H1 (cell line): ENCODE data around the gene CCL5.

ENCODE experiments used
- CBX8 ChIP-seq: fragments of 300-800, 300-1000 bp; sonication (generic); IDR thresholded peaks from 2 replicates; pipeline ENCODE4 v1.7.1; 2016; ENCODE audit warnings: low read depth, low read length, borderline replicate concordance
- CEBPB ChIP-seq: IDR thresholded peaks from 2 replicates; pipeline ENCODE4 v1.6.1; 2012; ENCODE audit warnings: low read depth, low read length
- EP300 ChIP-seq, 2 experiments: IDR thresholded peaks; 1 replicate in 1 of 2; 2 replicates in 1 of 2; pipeline ENCODE4 v1.6.1; 2011 to 2012; ENCODE audit warnings: low read depth in 2 of 2, low read length in 2 of 2, mild to moderate bottlenecking in 2 of 2, borderline replicate concordance in 1 of 2, inconsistent platforms in 1 of 2, moderate library complexity in 1 of 2
- EZH2 ChIP-seq: fragments of 200-600 bp; sonication (generic); IDR thresholded peaks from 2 replicates; pipeline ENCODE4 v1.7.1; 2012; ENCODE audit warnings: low read depth, mild to moderate bottlenecking, moderate library complexity, low read length, inconsistent platforms; ENCODE audit not compliant: severe bottlenecking
- FOSL1 ChIP-seq: IDR thresholded peaks from 2 replicates; pipeline ENCODE4 v1.6.1; 2011; ENCODE audit warnings: mild to moderate bottlenecking, low read depth, low read length, moderate library complexity; ENCODE audit not compliant: insufficient read depth
- MAX ChIP-seq: IDR thresholded peaks from 2 replicates; pipeline ENCODE4 v1.6.1; 2012; ENCODE audit warnings: inconsistent platforms
- POLR2A ChIP-seq, 2 experiments: IDR thresholded peaks; 1 replicate in 1 of 2; 2 replicates in 1 of 2; pipeline ENCODE4 v1.6.1; 2011; ENCODE audit warnings: low read depth in 2 of 2, low read length in 2 of 2, mild to moderate bottlenecking in 2 of 2; ENCODE audit errors: control extremely low read depth in 1 of 2
- POLR2AphosphoS5 ChIP-seq: IDR thresholded peaks from 2 replicates; pipeline ENCODE4 v1.6.1; 2011; ENCODE audit warnings: low read depth, low read length
- RAD21 ChIP-seq, 2 experiments: IDR thresholded peaks in 1 of 2; conservative IDR thresholded peaks in 1 of 2; 2 replicates each; pipeline ENCODE4 v1.6.1; 2011; ENCODE audit warnings: low read depth in 2 of 2, low read length in 2 of 2, improper control_type of control experiment in 1 of 2, inconsistent platforms in 1 of 2, mild to moderate bottlenecking in 1 of 2, moderate library complexity in 1 of 2
- SUZ12 ChIP-seq: fragments of 200-600 bp; sonication (generic); IDR thresholded peaks from 2 replicates; pipeline ENCODE4 v1.6.1; 2012; ENCODE audit warnings: mild to moderate bottlenecking, inconsistent platforms, low read length, moderate library complexity, mixed read lengths
- TAF1 ChIP-seq: IDR thresholded peaks from 2 replicates; pipeline ENCODE4 v1.6.1; 2011; ENCODE audit warnings: mild to moderate bottlenecking, low read depth, low read length
- TF ChIP-seq, protein P1 (sequence below), 3 experiments: IDR thresholded peaks; 1 replicate in 2 of 3; 2 replicates in 1 of 3; pipeline versions ENCODE4 v1.5.1 to v1.6.1; 2011; ENCODE audit warnings: low read length in 3 of 3, mild to moderate bottlenecking in 3 of 3, inconsistent platforms in 2 of 3, low read depth in 1 of 3, moderate library complexity in 1 of 3; ENCODE audit not compliant: insufficient read depth in 1 of 3; ENCODE audit errors: control extremely low read depth in 1 of 3

GRCh38 chr17:35856603-35857002 is 23.6 kb downstream of the CCL5 start:
- TF ChIP-seq CEBPB (no peak), POLR2A (IDR thresholded peaks at IDR 0.05; ENCODE audit: control extremely low read depth in 1 of 2, low read depth in 2 of 2, low read length in 2 of 2) (no peak), RAD21 (IDR thresholded peaks at IDR 0.05 in 1 of 2, conservative IDR thresholded peaks at IDR 0.05 in 1 of 2; ENCODE audit: low read depth in 2 of 2, low read length in 2 of 2) (no peak), POLR2AphosphoS5 (no peak), TAF1 (no peak), FOSL1 (no peak), MAX (no peak), SUZ12 (no peak), EP300 (IDR thresholded peaks at IDR 0.05; ENCODE audit: borderline replicate concordance in 1 of 2, low read depth in 2 of 2, low read length in 2 of 2) (no peak), CBX8 (no peak), EZH2 (no peak)
- TF ChIP-seq, protein P1, sequence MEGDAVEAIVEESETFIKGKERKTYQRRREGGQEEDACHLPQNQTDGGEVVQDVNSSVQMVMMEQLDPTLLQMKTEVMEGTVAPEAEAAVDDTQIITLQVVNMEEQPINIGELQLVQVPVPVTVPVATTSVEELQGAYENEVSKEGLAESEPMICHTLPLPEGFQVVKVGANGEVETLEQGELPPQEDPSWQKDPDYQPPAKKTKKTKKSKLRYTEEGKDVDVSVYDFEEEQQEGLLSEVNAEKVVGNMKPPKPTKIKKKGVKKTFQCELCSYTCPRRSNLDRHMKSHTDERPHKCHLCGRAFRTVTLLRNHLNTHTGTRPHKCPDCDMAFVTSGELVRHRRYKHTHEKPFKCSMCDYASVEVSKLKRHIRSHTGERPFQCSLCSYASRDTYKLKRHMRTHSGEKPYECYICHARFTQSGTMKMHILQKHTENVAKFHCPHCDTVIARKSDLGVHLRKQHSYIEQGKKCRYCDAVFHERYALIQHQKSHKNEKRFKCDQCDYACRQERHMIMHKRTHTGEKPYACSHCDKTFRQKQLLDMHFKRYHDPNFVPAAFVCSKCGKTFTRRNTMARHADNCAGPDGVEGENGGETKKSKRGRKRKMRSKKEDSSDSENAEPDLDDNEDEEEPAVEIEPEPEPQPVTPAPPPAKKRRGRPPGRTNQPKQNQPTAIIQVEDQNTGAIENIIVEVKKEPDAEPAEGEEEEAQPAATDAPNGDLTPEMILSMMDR (IDR thresholded peaks at IDR 0.05; ENCODE audit: control extremely low read depth in 1 of 3, insufficient read depth in 1 of 3, low read depth in 1 of 3, low read length in 3 of 3), result no peak
